Esophagus squamous epithelium (tissue), 5 donors: Measurements from ENCODE around the gene GALR2. TPM values are rescaled to one million over a fixed set of nuclear protein-coding genes. Genes with fewer than 3 reads are reported as not detected.

ENCODE experiments used
- DNase-seq: peaks from one replicate; lab custom pipeline; 2025; lab: John Stamatoyannopoulos, UW
- H3K27ac ChIP-seq, 4 donors: fragments of 200-600 bp; sonication (generic); one replicate each; pipeline ENCODE4 v1.5.1; 2016 to 2019; ENCODE audit warnings: mild to moderate bottlenecking in 1 of 4
- H3K27me3 ChIP-seq, 4 donors: fragments of 200-600 bp; sonication (generic); 1 replicate in 3 of 4; 2 replicates in 1 of 4; pipeline versions ENCODE4 v1.5.1 to v1.6.0; 2017 to 2021; ENCODE audit warnings: antibody characterized with exemption in 1 of 4
- H3K36me3 ChIP-seq, 3 donors: fragments of 200-600 bp; sonication (generic); one replicate each; pipeline ENCODE4 v1.5.1; 2016 to 2019
- H3K4me1 ChIP-seq, 3 donors: fragments of 200-600 bp; sonication (generic); one replicate each; pipeline ENCODE4 v1.5.1; 2017 to 2019
- H3K4me3 ChIP-seq, 4 donors: fragments of 200-600 bp; sonication (generic); 1 replicate in 3 of 4; 2 replicates in 1 of 4; pipeline ENCODE4 v1.5.1; 2016 to 2019; ENCODE audit warnings: mild to moderate bottlenecking in 2 of 4, moderate library complexity in 1 of 4
- H3K9me3 ChIP-seq, 3 donors: fragments of 200-600 bp; sonication (generic); one replicate each; pipeline ENCODE4 v1.5.1; 2016 to 2019
- POLR2A ChIP-seq, 4 donors: fragments of 450-650 bp; IDR thresholded peaks; one replicate each; pipeline ENCODE4 v1.6.1; 2017; ENCODE audit warnings: antibody characterized with exemption in 4 of 4, mild to moderate bottlenecking in 4 of 4, moderate library complexity in 3 of 4
- WGBS, 2 donors: methylation state at CpG; one replicate each; pipeline ENCODE4 v1.1.5; 2018; 5-methylcytosine and 5-hydroxymethylcytosine counted together
- intact Hi-C: fragments of 100-400 bp; cut with DNase I; formaldehyde crosslinking; loops from one replicate; pipeline ENCODE4 v1.15.0; 2022
- total RNA-seq, 4 donors: library from RNA; depleted of rRNA; stranded (reverse); fragments of >200 nt; gene quantifications; one replicate each; pipeline ENCODE4 v1.1.0, GENCODE V29; 2016
- TF ChIP-seq, protein P1 (sequence below), 6 experiments: fragments of 450-650 bp in 4 of 6; fragments of 200-600 bp in 2 of 6; sonication (generic) in 2 of 6; IDR thresholded peaks; one replicate each; pipeline ENCODE4 v1.5.1; 2016 to 2019; ENCODE audit warnings: antibody characterized with exemption in 6 of 6, mild to moderate bottlenecking in 4 of 6, moderate library complexity in 4 of 6
- donor health status: DM: yes; HTN: yes; CAD: no.

GALR2 gene
- total RNA-seq, 4 donors from 2014 or later: 0.32 to 1.6 (median 0.44) TPM; not detected in 1

DNA sequence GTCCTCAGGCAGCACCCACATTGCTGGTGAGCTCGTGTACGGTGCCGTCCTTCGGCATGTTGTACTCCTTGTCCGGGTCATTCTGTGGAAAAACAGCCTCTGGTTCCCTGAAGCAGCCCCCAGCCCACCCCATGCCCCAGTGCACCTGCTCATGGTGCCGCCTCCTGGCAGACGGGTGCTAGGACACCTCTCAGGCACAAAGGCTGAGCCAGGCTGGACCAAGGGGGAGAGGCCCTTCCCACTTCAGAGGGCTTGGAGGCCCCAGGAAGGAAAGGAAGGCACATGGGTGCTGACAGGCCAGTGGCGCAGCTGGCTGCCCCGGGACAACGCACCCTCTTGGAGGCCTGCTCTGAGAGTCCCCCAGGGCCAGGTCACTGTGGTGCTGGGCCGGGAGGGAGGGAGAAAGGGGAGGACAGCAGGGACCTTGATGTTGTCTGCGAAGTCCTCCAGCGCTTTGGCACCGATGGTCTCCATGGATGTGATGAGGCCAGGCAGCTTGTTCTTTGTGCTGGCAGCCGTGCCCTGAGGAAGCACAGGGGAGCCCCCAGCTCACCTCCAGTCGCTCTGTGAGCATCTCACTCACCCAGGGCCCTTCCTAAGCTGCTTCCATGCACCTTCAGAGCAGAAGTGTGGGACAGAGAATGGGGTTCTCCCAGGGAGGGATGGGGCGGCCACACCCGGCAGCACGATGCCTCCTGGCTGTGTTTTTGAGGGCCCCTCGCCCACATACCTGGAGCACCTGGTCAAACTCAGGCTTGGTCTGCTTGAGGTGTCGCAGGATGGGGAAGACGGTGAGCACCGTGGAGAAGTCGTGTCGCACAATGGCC, 13.7 kb downstream of the GALR2 start:
- TF ChIP-seq, protein P1, sequence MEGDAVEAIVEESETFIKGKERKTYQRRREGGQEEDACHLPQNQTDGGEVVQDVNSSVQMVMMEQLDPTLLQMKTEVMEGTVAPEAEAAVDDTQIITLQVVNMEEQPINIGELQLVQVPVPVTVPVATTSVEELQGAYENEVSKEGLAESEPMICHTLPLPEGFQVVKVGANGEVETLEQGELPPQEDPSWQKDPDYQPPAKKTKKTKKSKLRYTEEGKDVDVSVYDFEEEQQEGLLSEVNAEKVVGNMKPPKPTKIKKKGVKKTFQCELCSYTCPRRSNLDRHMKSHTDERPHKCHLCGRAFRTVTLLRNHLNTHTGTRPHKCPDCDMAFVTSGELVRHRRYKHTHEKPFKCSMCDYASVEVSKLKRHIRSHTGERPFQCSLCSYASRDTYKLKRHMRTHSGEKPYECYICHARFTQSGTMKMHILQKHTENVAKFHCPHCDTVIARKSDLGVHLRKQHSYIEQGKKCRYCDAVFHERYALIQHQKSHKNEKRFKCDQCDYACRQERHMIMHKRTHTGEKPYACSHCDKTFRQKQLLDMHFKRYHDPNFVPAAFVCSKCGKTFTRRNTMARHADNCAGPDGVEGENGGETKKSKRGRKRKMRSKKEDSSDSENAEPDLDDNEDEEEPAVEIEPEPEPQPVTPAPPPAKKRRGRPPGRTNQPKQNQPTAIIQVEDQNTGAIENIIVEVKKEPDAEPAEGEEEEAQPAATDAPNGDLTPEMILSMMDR (IDR thresholded peaks at IDR 0.05): no peak
- TF ChIP-seq POLR2A (IDR thresholded peaks at IDR 0.05): no peak
- Histone ChIP-seq H3K4me1 (peaks cover 0 to 25% (median 0%) of the 10 kb centered on the region in 3 donors), H3K4me3 (no peak overlapping the region), H3K9me3 (no peaks in the 10 kb centered on the region), H3K36me3 (peaks cover 67 to 100% (median 72%) of the 10 kb centered on the region in 3 donors), H3K27me3 (no peaks in the 10 kb centered on the region), H3K27ac (no peak overlapping the region)
- 91 to 95% methylated on average over 4 to 14 of the region's 25 CpGs for WGBS, 2 donors
- DNase-seq: no peak
- intact Hi-C loops: no loop called here

DNA sequence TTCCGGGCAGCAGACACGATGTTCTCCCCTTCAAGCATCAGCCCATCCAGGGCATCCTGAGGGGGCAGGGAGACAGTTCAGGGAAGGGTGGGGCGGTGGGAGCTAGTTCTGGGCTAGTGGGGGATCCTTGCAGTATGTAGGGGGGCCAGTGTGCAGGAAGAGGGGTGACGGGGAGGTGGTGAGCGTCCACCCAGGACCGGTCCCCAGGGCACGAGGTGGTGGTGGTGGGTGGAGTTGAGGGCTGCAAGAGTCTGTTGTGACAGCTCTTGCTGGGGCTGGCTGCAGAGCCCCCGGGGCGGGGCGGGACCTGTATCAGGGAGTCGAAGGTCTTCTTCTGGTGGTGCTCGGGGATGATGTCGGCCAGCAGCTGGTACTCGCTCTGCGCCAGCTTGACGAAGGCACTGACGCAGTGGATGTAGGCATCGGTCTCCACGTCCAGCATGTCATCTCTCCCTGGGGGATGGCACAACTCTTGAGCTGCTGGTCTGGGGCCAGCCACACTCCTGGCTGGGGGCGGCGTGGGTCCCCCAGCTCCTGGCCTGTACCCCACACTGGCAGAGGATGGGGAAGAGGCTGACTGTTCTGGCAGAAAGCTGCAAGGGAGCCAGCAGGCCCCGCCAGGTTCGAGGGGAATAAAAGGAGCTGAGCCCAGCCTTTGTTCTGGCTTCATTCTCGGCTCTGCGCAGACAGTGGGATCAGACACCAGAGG, 14.4 kb downstream of the GALR2 start:
- Histone ChIP-seq H3K9me3 (no peaks in the 10 kb centered on the region), H3K27ac (no peak overlapping the region), H3K27me3 (no peaks in the 10 kb centered on the region), H3K4me3 (no peak overlapping the region), H3K36me3 (peaks cover 72 to 100% (median 74%) of the 10 kb centered on the region in 3 donors), H3K4me1 (peaks cover 0 to 25% (median 0%) of the 10 kb centered on the region in 3 donors)
- 93 to 97% methylated on average over 10 to 17 of the region's 25 CpGs for WGBS, 2 donors
- intact Hi-C loops: no loop called here
- TF ChIP-seq, protein P1 (IDR thresholded peaks at IDR 0.05): no peak
- no peak for TF ChIP-seq POLR2A (IDR thresholded peaks at IDR 0.05)
- no peak for DNase-seq

DNA sequence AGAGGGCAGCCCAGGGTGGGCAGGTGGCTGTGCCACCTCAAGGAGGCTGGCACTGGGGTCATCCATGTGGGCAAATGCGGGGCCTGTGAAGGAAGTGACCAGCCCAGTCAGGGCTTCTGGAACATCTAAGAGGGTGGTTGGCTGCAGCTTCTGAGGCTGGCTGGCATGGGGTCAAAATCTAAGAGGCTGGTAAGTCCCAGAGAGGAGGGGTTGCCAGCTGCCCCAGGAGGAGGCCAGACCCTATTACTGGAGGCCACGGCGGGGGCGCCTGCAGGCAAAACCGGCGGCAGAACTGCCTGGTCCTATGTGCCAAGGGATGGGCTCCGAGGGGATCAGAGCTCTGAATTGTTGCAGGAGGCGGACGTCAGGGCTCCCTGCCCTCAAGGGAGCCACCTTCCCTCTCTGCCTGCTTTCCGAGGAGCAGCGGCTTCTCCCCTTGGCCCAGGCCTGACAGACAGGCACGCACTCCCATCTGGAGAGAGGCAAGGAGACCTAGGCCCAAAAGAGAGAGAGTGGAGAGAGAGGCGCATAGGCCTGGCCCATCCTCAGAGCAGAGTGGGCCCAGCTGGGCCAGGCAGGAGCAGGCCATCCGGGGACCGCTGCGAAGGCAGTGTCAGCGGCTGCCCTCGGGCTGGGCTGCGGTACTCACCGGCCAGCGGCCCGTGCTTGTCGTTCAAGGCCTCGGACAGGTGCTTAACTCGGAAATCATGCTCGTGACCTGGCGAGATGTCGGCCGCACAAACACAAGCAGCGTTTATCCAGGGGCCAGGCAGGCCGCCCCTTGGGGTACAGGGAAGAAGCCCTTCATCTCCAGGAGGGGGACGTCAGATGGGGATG, 15.3 kb downstream of the GALR2 start:
- no peak overlapping the region for H3K27ac ChIP-seq
- no peaks in the 10 kb centered on the region for H3K27me3 ChIP-seq
- intact Hi-C loops: no loop called here
- peaks cover 68 to 100% (median 72%) of the 10 kb centered on the region in 3 donors for H3K36me3 ChIP-seq
- no peak overlapping the region for H3K4me3 ChIP-seq
- H3K9me3 ChIP-seq: no peaks in the 10 kb centered on the region
- 78 to 92% methylated on average over 9 to 18 of the region's 32 CpGs for WGBS, 2 donors
- no peak for TF ChIP-seq POLR2A (IDR thresholded peaks at IDR 0.05)
- TF ChIP-seq, protein P1 (IDR thresholded peaks at IDR 0.05): no peak
- DNase-seq: no peak
- H3K4me1 ChIP-seq: peaks cover 0 to 32% (median 0%) of the 10 kb centered on the region in 3 donors

DNA sequence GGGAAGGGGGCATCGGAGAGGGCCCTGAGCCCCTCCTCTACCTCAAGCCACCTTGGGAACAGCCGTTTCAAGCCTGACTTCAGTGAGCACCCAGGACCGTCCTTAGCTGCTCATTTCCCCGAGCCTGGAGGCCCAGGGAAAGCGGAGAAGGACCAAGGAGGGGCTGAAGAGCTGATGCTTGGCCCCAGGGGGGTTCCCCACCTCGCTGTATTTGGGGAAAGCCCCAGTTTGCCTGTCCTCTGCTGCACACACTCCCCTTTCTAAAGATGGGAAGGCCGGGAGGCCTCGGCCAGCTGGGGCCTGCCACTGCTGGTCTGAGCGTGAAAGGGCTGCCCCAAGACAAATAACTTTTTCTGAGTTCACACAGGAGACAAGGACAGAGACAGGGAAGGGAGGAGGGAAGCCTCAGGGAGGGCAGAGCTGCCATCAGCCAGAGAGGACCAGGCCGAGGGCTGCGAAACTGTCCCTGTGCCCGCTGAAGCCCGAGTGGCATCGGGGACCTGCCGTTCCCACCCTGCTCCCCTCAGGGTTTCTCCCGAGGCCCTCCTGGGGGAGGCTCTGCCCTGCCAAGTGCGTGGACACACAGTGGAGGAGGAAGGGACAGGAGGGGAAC, 16.0 kb downstream of the GALR2 start:
- no peak for DNase-seq
- no peaks in the 10 kb centered on the region for H3K27me3 ChIP-seq
- H3K9me3 ChIP-seq: no peaks in the 10 kb centered on the region
- TF ChIP-seq, protein P1 (IDR thresholded peaks at IDR 0.05): no peak
- TF ChIP-seq POLR2A (IDR thresholded peaks at IDR 0.05): no peak
- H3K4me1 ChIP-seq: peaks cover 0 to 30% (median 0%) of the 10 kb centered on the region in 3 donors
- 50 to 65% methylated on average over 4 to 6 of the region's 17 CpGs for WGBS, 2 donors
- intact Hi-C loops: no loop called here
- H3K36me3 ChIP-seq: peaks cover 61 to 99% (median 64%) of the 10 kb centered on the region in 3 donors
- H3K4me3 ChIP-seq: no peak overlapping the region
- H3K27ac ChIP-seq: no peak overlapping the region
